HTR-8/SVneo (cell line): ENCODE results near the gene FBRSL1.
"Not testable (repeated sequence)": the region's sequence is repeated elsewhere in the genome, so short reads cannot be mapped to it uniquely, and the experiment has no call there.

ENCODE experiments used
- DNase-seq: peaks from one replicate; pipeline ENCODE4 v3.0.0; 2011; ENCODE audit warnings: low spot score, mixed read lengths; ENCODE audit not compliant: insufficient read length
- FAIRE-seq: peaks from 2 replicates; lab custom pipeline; 2011; peaks lifted over from hg19 to GRCh38; lab: Jason Lieb, UNC

FBRSL1 gene

GRCh38 chr12:132489602-132490266 lies at the start of gene FBRSL1:
Gene FBRSL1 (plus strand): TSS chr12:132490151.
- peak; percentile 91 for DNase-seq
- FAIRE-seq: peak; percentile 59

DNA sequence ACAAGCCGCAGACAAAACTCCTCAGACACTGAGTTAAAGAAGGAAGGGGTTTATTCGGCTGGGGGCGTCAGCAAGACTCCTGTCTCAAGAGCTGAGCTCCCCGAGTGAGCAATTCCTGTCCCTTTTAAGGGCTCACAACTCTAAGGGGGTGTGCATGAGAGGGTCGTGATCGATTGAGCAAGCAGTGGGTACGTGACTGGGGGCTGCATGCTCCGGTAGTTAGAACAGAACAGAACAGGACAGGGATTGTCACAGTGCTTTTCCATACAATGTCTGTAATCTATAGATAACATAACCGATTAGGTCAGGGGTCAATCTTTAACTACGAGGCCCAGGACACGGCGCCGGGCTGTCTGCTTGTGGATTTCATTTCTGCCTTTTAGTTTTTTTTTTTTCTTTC lies 49.5 kb upstream of the FBRSL1 start:
- FAIRE-seq, DNase-seq: not testable (repeated sequence)

DNA sequence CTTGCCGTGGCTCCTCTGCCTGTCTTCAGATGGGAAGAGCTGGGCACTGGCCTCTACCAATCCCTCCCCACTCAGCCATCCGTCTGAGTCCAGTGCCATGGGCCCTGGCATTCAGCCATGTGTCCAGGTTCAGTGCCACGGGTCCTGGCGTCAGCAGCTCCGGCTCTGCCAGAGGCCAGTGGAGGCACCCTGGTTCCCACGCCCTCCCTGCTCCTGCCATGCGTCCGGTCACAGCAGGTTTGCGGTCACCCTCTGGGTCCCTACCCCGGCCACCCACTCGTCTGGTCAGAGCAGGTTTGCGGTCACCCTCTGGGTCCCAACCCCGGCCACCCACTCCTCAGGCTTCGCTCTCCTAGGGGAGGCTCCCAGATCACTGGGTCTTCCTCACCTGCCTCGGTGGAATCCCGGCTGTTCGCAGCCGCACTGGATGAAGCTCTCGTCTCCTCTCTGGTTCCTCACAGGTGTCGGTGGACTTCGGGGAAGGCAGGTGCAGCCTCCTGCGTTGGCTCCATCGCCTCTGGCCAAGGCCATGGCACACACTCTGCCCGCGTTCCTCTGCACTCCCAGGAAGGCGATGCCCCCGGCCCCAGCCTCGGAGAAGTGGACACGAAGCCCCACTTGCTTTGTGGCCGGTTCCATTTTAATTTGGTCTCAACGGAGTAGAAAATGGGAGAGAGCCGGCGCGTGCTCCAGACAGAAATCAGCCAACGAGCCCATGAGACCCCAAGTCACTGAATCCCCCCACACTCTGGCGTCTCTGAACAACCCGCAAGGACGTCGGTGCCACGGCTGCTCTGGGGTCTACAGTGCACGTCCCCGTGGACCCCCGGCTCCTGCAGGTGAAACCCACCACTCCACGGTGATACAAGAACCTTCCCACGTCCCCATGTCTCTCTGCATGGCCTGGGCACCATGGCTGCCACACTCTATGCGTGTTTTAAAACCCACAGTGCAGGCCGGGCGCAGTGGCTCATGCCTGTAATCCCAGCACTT lies 47.8 kb upstream of the FBRSL1 start:
- DNase-seq: no peak
- FAIRE-seq: no peak

- no peak for DNase-seq
- no peak for FAIRE-seq
Observed at GRCh38 chr12:132443091-132443490, 46.9 kb upstream of the FBRSL1 start.

GRCh38 chr12:132444283-132444682 lies 45.7 kb upstream of the FBRSL1 start:
- no peak for DNase-seq
- no peak for FAIRE-seq

GRCh38 chr12:132444957-132445883 lies 44.7 kb upstream of the FBRSL1 start:
- FAIRE-seq (no peak), DNase-seq (no peak)

GRCh38 chr12:132445884-132446632 lies 43.9 kb upstream of the FBRSL1 start:
- FAIRE-seq (no peak), DNase-seq (no peak)

DNA sequence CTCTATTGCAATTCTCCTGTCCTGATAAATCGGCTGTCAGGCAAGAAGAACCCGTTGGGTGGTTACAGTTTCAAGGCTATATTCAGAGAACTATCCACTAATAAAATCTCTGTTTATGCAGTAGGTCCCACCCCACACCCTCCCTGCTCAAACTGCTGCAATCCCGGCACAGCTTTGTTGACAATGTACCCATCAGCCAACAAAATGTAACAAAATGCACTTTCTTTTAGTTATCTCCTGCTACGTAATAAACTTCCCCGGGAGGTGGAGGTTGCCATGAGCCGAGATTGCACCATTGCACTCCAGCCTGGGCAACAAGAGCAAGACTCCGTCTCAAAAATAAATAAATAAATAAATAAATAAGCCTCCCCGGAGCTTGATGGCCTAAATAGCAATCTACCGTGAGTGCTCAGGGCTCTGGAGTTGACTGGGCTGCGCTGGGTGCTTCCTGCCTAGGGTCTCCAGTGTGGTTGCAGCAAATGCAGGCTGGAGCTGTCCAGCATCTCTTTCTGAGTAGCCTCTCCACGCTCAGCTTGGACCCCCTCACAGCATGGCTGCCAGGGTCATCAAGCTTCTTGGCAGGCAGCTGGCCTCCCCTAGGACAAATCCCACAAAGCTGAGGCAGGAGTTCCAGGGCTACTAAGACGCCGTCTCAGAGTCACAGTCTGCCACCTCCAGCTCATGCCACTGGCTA lies 43.2 kb upstream of the FBRSL1 start:
- FAIRE-seq: no peak
- no peak for DNase-seq

DNA sequence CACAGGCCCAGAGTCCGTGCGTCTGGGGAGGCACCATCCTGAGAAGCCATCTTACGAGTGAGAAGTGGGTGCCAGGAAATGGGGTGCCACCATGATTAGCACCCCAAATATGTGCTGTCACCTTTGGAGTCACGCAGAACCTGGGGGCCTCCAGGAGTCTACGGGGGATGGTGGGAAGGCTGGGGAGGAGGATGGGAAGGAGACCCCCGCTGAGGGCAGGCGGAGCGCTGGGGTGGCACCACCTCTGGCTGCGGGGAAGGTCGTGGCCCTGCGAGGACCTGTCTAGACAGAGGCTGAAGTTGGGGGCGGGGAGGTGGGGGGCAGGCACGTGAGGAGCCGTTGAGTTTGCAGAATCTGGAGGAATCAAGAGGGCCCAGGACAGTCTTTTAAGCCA lies 42.6 kb upstream of the FBRSL1 start:
- FAIRE-seq (no peak), DNase-seq (no peak)

DNA sequence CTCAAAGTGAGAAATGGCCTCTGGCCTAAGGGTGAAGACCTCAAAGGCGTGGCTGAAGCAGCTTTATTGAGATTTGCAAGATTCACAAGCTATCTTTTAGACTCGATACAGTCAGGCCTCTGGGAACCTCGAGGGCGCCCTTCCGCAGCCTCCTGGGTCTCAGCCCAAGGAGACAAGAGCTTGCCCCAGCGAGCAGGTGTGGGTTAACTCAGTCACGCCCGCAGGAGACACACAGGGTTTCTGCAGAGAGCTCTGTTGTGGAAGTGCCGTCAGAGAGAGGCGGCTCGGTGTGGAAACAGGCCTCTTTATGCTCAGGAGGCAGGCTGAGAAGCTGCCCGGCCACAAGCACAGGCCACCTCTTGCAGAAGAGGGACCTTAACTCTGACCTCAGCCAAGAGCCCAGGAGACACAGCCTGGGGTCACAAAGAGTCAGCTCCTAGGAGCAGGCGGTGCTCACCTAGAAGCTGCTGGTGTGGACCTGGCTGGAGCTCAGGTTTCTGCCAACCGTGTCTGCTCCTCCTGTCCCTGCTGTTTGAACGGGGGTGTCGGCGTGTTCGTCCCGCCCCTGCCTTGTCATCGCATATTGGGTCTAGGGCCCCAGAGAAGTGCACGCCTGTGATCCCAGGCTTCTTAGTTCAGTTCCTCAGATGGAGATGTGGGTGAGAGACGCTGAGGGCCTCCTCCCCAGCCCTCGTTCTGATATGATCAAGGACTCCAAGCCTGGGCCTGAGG lies 42.1 kb upstream of the FBRSL1 start:
- FAIRE-seq (no peak), DNase-seq (no peak)

DNA sequence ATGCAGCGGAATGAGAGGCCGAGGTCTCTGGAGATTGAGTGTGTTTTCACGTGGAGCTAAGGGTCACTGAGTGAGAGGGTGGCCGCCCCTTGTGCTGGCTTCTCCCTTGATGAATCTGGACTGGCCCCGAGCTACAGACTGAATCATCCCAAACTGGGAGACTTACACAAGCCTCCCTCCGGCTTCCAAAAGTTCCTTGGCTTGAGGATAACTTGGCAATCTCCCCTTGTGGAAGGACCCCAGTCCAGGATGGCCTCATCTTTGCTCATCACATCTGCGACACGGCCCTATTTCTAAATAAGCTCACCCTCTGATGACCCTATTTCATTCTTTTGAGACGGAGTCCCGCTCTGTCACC lies 41.5 kb upstream of the FBRSL1 start:
- DNase-seq (no peak), FAIRE-seq (no peak)

GRCh38 chr12:132449565-132450417 lies 40.2 kb upstream of the FBRSL1 start:
- no peak for DNase-seq
- no peak for FAIRE-seq

DNA sequence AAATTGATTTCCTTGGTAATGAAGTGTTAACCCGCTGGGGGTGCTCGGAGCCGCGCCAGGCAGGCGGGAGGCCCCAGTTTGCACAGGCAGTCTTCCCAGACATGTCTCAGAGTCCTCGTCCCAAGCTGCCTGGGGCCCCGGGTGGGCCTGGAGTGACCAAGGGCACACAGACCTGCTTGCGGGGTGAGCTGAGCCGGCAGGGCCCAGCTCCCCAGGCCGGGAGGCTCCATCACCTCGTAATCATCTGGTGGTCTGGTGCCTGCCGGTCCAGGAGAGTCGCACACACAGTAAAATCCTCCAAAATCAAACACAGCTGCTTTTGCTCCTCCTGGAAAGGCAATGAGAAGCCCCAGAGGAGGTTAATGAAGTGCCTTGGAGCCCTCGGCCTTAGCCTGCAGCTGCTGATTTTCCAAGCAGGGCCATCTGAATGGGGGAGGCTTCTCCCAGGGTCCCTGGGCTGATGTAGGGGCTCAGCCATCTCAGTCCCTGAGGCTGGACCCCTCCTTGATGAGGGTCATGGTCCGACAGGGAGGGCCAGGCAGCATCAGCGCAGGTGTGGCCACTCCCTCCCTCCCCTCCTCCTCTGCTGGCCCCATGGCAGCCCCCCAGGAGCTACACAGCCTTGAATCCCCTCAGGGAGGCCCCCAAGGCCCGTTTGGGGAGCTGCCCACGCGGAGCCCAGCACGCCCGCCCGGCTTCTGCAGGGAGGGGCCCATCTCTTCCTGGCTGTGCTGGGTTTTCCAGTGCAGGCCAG lies 39.4 kb upstream of the FBRSL1 start:
- FAIRE-seq (no peak), DNase-seq (no peak)

DNA sequence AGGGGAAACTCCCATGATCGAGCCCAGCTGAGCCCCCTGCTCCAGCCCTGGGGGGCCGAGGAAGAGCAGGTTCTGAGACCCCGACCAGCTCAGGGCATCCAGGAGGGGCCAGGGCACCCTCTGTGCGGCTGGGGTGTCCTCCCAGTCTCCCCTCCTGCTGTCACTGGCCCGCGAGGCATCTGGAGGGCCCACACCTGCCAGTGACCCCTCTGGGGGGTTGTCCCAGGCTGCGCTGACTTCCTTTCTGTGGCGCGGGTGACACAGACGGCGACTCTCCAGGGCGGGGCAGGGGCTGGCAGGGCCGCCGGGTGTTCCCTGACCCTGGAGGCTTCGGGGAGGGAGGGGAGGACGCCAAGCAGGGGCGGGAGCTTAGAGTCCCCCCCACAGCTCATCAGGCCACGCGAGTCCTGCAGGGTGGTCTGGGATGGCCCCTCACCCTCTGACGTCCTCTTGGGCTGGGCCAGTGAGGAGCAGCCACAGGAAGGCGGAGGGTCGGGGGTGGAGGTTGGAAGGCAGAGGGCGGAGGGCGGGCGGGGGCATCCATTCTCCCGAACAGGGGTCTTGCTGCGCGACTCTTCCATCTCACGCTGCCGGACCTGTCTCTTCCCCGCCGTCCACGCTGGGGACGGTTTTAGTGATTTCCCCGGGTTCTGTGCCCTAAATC lies 38.6 kb upstream of the FBRSL1 start:
- no peak for DNase-seq
- FAIRE-seq: no peak

GRCh38 chr12:132451836-132452195 lies 38.1 kb upstream of the FBRSL1 start:
- DNase-seq (no peak), FAIRE-seq (no peak)

GRCh38 chr12:132452596-132453350 lies 37.2 kb upstream of the FBRSL1 start:
- FAIRE-seq: no peak
- no peak for DNase-seq
